HG03571 (cell line): Measurements from ENCODE around the gene SCN2A.

Experiments used
- ATAC-seq: cut with Tn5 transposase; IDR thresholded peaks from one replicate; pipeline ENCODE4 v1.9.1; 2021; ENCODE audit not compliant: unreplicated experiment

The SCN2A gene

GRCh38 chr2:165239230-165239629 is at the start of gene SCN2A:
TSS of gene SCN2A (plus strand) at chr2:165239414. CDS start at chr2:165295824, 56,410 bp downstream.
- peak; percentile 71 for ATAC-seq

GRCh38 chr2:165191096-165191728 is 48.0 kb upstream of the SCN2A start:
- ATAC-seq = no peak

GRCh38 chr2:165192729-165193128 is 46.5 kb upstream of the SCN2A start:
- ATAC-seq = peak; percentile 35

- ATAC-seq = peak; percentile 95
Observed at GRCh38 chr2:165193178-165193777, 45.9 kb upstream of the SCN2A start.

GRCh38 chr2:165196411-165196810 is 42.8 kb upstream of the SCN2A start:
- ATAC-seq = no peak

- no peak for ATAC-seq
Observed at GRCh38 chr2:165197346-165197745, 41.9 kb upstream of the SCN2A start.

- no peak for ATAC-seq
Observed at GRCh38 chr2:165198181-165198580, 41.0 kb upstream of the SCN2A start.

GRCh38 chr2:165202239-165202638 is 37.0 kb upstream of the SCN2A start:
- ATAC-seq = no peak

GRCh38 chr2:165203689-165204559 is 35.3 kb upstream of the SCN2A start, which contains the start of gene SCN3A:
TSS of gene SCN3A (minus strand) at chr2:165204050. CDS start at chr2:165176394, 27,656 bp downstream.
- ATAC-seq = peak; percentile 44

- no peak for ATAC-seq
Observed at GRCh38 chr2:165205865-165206264, 33.3 kb upstream of the SCN2A start.

- ATAC-seq = no peak
Observed at GRCh38 chr2:165208094-165208493, 31.1 kb upstream of the SCN2A start.

- ATAC-seq = no peak
Observed at GRCh38 chr2:165214093-165214492, 25.1 kb upstream of the SCN2A start.

- ATAC-seq = no peak
Observed at GRCh38 chr2:165219481-165219880, 19.7 kb upstream of the SCN2A start.

GRCh38 chr2:165224941-165225340 is 14.3 kb upstream of the SCN2A start:
- no peak for ATAC-seq

- ATAC-seq = no peak
Observed at GRCh38 chr2:165227571-165227970, 11.6 kb upstream of the SCN2A start.

- ATAC-seq = no peak
Observed at GRCh38 chr2:165237056-165237455, 2.2 kb upstream of the SCN2A start.

GRCh38 chr2:165238295-165238694 is 919 bp upstream of the SCN2A start:
- ATAC-seq = no peak

- ATAC-seq = no peak
Observed at GRCh38 chr2:165239856-165240515, 772 bp downstream of the SCN2A start.

GRCh38 chr2:165240916-165241315 is 1.7 kb downstream of the SCN2A start:
- ATAC-seq = no peak

- ATAC-seq = no peak
Observed at GRCh38 chr2:165245081-165245793, 6.0 kb downstream of the SCN2A start.

- ATAC-seq = no peak
Observed at GRCh38 chr2:165248238-165248637, 9.0 kb downstream of the SCN2A start.
